ENCODE measurements around the gene LSM10. TPM values are rescaled to one million over a fixed set of nuclear protein-coding genes. Genes with fewer than 3 reads are reported as not detected.

LSM10 gene
- total RNA-seq, 1 experiment from 2014 or later = 42.2 TPM

- no peak overlapping the region for H3K9ac ChIP-seq (ENCODE audit: extremely low read depth, insufficient read length, low read length)
- H2BK20ac ChIP-seq (ENCODE audit: low read depth, low read length, poor library complexity, severe bottlenecking) = no peak overlapping the region
- no peak overlapping the region for H4K8ac ChIP-seq (replicated peaks; ENCODE audit: insufficient read length, low read depth, low read length)
- WGBS (ENCODE audit: extremely low coverage, insufficient read length, low lambda C conversion rate) = no CpG with 5 or more reads among the region's 13 CpGs
- no peak overlapping the region for H2AK5ac ChIP-seq (ENCODE audit: insufficient read length, low read length)
- no peaks in the 10 kb centered on the region for H3K79me2 ChIP-seq (ENCODE audit: insufficient read depth, low read length)
- Mint-ChIP-seq H3K4me1 (no peaks in the 10 kb centered on the region), H3K9me3 (no peaks in the 10 kb centered on the region), H3K27me3 (ENCODE audit: low read depth) (no peaks in the 10 kb centered on the region), H3K4me3 (no peak overlapping the region), H3K27ac (no peak overlapping the region; a peak in 1 of 7 replicates), H3K36me3 (ENCODE audit: insufficient read depth in 1 of 3, low read depth in 3 of 3) (peaks cover 12 to 53% (median 40%) of the 10 kb centered on the region in 3 experiments)
- no peak overlapping the region for H2BK12ac ChIP-seq (ENCODE audit: insufficient read length, low read depth, low read length)
- no peak overlapping the region for H3K4me2 ChIP-seq (ENCODE audit: insufficient read depth, insufficient read length, low read length)
- H3K27ac ChIP-seq (ENCODE audit: insufficient read length, low read depth, low read length) = no peak overlapping the region
- no peaks in the 10 kb centered on the region for H3K79me1 ChIP-seq (ENCODE audit: insufficient read depth, low read depth, low read length, poor library complexity, severe bottlenecking)
- no peaks in the 10 kb centered on the region for H3K23me2 ChIP-seq (ENCODE audit: insufficient read length, low read depth, low read length, poor library complexity, severe bottlenecking)
- H3K27me3 ChIP-seq (ENCODE audit: insufficient read depth, low read length) = no peaks in the 10 kb centered on the region
- DNase-seq = no peak
- H3K9me3 ChIP-seq (ENCODE audit: control insufficient read depth, low read depth, low read length) = no peaks in the 10 kb centered on the region
- H2BK15ac ChIP-seq (ENCODE audit: low read depth, low read length) = no peak overlapping the region
- no peak overlapping the region for H4K91ac ChIP-seq (ENCODE audit: insufficient read length, low read depth, low read length)
- TF ChIP-seq, protein P1, sequence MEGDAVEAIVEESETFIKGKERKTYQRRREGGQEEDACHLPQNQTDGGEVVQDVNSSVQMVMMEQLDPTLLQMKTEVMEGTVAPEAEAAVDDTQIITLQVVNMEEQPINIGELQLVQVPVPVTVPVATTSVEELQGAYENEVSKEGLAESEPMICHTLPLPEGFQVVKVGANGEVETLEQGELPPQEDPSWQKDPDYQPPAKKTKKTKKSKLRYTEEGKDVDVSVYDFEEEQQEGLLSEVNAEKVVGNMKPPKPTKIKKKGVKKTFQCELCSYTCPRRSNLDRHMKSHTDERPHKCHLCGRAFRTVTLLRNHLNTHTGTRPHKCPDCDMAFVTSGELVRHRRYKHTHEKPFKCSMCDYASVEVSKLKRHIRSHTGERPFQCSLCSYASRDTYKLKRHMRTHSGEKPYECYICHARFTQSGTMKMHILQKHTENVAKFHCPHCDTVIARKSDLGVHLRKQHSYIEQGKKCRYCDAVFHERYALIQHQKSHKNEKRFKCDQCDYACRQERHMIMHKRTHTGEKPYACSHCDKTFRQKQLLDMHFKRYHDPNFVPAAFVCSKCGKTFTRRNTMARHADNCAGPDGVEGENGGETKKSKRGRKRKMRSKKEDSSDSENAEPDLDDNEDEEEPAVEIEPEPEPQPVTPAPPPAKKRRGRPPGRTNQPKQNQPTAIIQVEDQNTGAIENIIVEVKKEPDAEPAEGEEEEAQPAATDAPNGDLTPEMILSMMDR (conservative IDR thresholded peaks at IDR 0.05) = no peak
- no peak overlapping the region for H3K18ac ChIP-seq (ENCODE audit: insufficient read length, low read depth, low read length)
- no peaks in the 10 kb centered on the region for H3K4me1 ChIP-seq (ENCODE audit: insufficient read depth, low read length)
- H3K23ac ChIP-seq (ENCODE audit: insufficient read length, low read depth, low read length) = no peak overlapping the region
- no peak overlapping the region for H3T11ph ChIP-seq (ENCODE audit: low read length)
- H4K5ac ChIP-seq (ENCODE audit: insufficient read length, low read depth, low read length) = no peak overlapping the region
- no peak overlapping the region; the same call in 1 of the 2 replicates for H3K14ac ChIP-seq (ENCODE audit: insufficient read depth, low read length)
- H2AFZ ChIP-seq (ENCODE audit: low read length) = no peak overlapping the region
- no peak overlapping the region for H3K4ac ChIP-seq (ENCODE audit: low read depth, low read length)
- H2BK120ac ChIP-seq (ENCODE audit: low read depth, low read length, poor library complexity, severe bottlenecking) = no peak overlapping the region
- H4K20me1 ChIP-seq (ENCODE audit: control insufficient read depth, insufficient read depth, insufficient read length) = no peaks in the 10 kb centered on the region
- H3K56ac ChIP-seq (ENCODE audit: insufficient read length, low read depth, low read length) = no peak overlapping the region
- H2BK5ac ChIP-seq (ENCODE audit: insufficient read length, low read length) = no peak overlapping the region
These were observed 39.1 kb downstream of the LSM10 start for GRCh38 chr1:36358514-36359084.
